NCI-H510A (cell line): ENCODE results near the gene TET3.

Source experiments
- DNase-seq: peaks from one replicate; lab custom pipeline; 2025; lab: John Stamatoyannopoulos, UW

Gene TET3

GRCh38 chr2:74006459-74006858 is 21.7 kb downstream of the TET3 start:
- no peak for DNase-seq

GRCh38 chr2:74007121-74007520 is 22.4 kb downstream of the TET3 start:
- no peak for DNase-seq

GRCh38 chr2:74007711-74008110 is 23.0 kb downstream of the TET3 start:
- no peak for DNase-seq

- no peak for DNase-seq
These were observed 24.2 kb downstream of the TET3 start for GRCh38 chr2:74008761-74009395.

DNA sequence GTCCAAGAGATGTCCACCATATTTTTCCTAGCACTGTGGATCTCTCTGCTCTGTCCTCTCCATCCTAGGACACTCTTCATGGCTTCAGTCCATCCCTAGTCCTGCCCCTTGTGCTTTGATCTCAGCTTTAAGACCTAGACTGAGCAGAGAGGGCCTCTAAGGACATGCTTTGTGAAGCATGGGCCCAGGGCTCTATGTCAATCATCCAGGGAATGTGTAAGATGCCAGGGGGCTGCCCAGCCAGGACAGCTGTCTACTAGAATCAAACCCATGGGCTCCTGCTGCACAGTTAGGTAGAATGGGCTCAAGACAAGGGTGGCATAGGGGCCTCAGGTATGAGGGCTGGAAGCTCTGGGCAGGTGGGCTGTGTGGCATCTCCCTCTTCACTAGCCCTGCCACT is 24.9 kb downstream of the TET3 start:
- no peak for DNase-seq

- DNase-seq: peak; percentile 96
These were observed 25.4 kb downstream of the TET3 start for GRCh38 chr2:74010087-74010541.

GRCh38 chr2:74011246-74011645 is 26.5 kb downstream of the TET3 start:
- no peak for DNase-seq

DNA sequence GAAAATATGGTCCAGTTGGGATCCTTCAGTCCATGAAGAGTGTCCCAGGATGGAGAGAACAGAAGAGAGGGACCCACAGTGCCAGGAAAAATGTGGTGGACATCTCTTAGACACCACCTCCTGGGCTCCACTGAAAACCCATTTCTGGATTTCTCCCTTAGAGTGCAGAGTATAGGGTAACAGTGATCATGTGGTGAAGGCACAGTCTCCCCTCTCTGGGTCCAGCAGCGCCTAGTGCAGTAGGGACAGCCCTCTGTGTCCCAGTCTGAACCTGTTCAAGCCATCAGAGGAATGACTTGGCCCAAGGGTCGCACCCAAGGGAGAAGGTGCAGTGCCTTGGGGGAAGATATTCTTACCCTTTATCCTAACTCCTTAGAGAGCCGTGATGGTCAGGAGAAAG is 30.1 kb downstream of the TET3 start:
- DNase-seq: no peak

GRCh38 chr2:74017223-74017622 is 32.5 kb downstream of the TET3 start:
- DNase-seq: no peak

GRCh38 chr2:74019516-74019915 is 34.8 kb downstream of the TET3 start:
- no peak for DNase-seq

DNA sequence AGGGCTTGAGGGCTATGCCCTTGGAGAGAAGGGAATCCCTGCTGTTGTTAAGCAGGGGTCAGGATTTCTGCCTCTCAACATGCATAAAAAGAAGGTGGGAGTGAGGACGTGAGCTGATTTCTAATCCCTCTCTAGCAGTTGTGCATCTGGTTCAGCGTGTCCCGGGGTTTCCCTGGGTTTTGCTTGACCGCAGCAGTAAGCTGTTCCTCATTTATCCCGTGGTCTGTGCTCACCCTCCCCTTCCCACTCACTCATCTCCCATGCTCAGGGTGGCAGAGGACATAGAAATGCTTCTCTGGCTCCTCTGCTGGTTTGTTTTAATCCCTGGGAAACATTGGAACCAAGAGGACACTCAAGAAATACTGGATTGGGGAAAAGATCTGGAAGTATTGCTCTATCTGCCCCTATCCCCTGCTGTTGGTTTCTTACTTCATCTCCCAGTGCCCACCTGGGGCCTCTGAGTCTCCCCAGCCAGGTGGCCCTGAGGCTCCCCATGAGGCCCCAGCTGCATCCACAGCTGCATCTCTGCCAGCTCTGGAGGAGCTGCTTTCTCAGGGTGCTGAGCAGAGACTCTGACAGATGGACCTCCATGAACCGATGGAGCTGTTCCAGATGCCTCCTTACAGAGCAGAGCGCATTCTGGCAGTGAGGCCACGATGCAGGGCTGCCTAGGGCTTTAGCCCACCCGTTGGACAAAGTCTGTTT is 36.1 kb downstream of the TET3 start:
- no peak for DNase-seq

- no peak for DNase-seq
These were observed 36.7 kb downstream of the TET3 start for GRCh38 chr2:74021407-74021755.

GRCh38 chr2:74024216-74024615 is 39.5 kb downstream of the TET3 start:
- no peak for DNase-seq

GRCh38 chr2:74025971-74026612 is 41.4 kb downstream of the TET3 start:
- no peak for DNase-seq

GRCh38 chr2:74026687-74027241 is 42.1 kb downstream of the TET3 start:
- DNase-seq: no peak

GRCh38 chr2:74027496-74027895 is 42.8 kb downstream of the TET3 start:
- DNase-seq: no peak

DNA sequence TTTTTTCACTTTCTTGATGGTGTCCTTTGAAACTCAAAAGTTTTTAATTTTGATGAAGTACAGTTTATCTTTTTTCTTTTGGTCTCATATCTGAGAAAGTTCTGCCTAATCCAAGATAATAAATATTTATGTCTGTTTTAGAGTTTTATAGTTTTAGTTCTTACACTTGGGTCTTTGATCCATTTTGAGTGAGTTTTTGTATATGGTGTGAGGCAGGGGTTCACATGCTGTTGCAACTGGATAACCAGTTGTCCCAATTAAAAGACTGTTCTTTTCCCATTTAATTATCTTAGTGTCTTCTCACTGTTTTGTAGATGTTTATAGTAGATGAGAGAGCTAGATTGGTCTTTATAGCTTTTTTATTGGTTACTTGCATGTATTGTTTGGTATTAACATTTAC is 43.6 kb downstream of the TET3 start:
- DNase-seq: no peak

GRCh38 chr2:74028741-74029140 is 44.0 kb downstream of the TET3 start:
- no peak for DNase-seq

DNA sequence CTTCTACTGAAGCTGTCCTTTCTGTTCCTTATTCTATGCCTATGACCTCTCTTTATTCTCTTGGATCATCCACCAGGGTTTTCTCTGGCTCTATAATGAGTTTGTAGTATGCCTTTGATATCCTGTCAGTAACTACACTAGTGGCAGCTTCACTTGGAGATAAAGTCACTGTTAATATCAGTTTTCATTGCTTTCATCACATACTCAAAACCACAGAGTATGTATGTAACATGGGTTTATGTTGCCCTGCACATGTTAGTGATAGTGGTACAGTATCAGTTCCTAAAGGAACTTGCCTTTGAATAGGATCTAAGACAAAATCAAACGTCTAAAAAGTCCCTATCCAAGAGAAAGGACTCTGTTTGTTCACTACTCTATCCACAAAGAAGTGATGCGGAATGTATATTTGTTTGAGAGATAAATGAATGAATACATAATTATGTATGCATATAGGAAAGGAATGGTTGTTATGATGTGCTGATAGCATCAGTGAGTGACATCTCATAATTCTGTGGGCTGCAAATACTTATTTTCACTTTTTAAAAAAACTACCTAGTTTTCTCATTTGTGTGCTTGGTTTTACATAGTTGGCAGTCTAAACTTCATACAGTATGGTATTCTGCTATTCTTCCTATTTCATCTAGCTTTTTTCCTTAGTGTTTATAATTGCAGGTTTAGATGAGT is 45.1 kb downstream of the TET3 start:
- DNase-seq: no peak

DNA sequence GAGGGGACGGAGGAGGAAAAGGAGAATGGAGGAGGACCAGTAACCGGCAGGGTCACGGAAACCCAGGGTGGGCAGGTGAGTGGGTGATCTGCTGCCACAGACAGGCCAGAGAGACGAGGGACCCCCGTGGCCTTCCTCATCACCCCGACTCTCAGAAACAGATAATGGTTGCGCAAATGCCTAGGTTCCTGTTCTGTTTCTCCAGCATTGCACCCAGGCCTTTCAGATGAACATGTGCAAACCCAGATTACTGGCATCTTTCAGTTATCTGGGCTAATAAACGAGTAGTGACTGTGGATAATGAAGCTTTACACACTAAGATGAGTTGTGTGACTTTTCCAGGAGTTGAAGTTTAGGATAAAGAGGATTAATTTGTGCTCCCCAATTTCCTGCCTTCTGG is 46.5 kb downstream of the TET3 start:
- DNase-seq: no peak

GRCh38 chr2:74031959-74032287 is 47.2 kb downstream of the TET3 start:
- no peak for DNase-seq

GRCh38 chr2:74033375-74033774 is 48.7 kb downstream of the TET3 start:
- DNase-seq: no peak
